ENCODE results near the gene DNMT3B.

DNA sequence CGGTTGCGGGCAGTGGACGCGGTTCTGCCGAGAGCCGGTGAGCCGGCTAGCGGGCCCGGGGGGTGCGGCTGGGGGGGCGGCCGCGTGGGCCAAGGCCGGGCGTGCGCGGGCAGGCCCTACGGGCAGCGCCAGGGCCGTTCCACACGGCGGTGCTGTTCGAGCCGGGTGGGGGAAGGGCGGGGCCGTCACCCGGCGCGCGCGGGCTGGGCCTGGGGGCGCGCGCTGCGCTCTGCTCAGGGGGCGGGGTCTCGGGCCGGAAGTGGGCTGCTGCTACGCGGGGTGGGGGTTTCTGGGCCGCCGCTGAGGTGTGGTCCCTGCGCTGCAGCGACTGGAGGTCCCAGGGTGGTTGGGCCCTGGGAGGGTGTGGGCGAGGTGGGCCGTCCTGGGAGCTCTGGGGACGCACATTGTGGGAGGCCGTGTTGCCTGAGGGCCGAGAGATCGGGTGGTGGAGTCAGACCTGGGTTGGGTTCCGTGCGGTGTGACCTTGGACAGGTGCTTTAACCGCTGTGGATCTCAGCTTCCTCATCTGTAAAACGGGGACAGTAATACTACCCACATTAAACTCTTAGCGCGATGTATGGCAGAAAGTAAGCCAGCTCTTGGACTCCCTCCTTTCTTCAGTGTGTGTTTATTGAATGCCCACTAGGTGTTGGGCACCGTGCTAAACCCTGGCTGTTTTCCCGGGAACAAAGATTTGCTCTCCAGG, 58.0 kb downstream of the DNMT3B start:
- TF ChIP-seq SP1 (CRISPR knock-in tag; IDR thresholded peaks at IDR 0.05) (no peak), ZSCAN32 (CRISPR knock-in tag; IDR thresholded peaks at IDR 0.05) (no peak), GABPA (tag; conservative IDR thresholded peaks at IDR 0.05; ENCODE audit: low read depth) (peak; percentile 79), CBX2 (IDR thresholded peaks at IDR 0.05; ENCODE audit: insufficient read depth, low read length, poor library complexity, severe bottlenecking) (no peak), NBN (IDR thresholded peaks at IDR 0.05; ENCODE audit: low read depth) (no peak), FOXP1 (CRISPR knock-in tag; IDR thresholded peaks at IDR 0.05) (no peak)

Data from K562 (cell line).